ACHN (cell line): ENCODE data around the gene PPP3CA.
A peak's percentile ranks its signal among the peaks of the same experiment; 100 is the strongest.
"Not testable (repeated sequence)": the region's sequence is repeated elsewhere in the genome, so short reads cannot be mapped to it uniquely, and the experiment has no call there.

ENCODE experiments used
- DNase-seq: peaks from one replicate; pipeline ENCODE4 v3.0.0-alpha.2; 2015
- in situ Hi-C: cut with HindIII; loops from 2 replicates; pipeline ENCODE4 v1.10.0; 2017; ENCODE audit warnings: low sequenced_read_pairs, low pct_ligation_motif_present, low pct_unique_long_range_greater_than_20kb

The PPP3CA gene

GRCh38 chr4:101198682-101199339 lies 148.5 kb downstream of the PPP3CA start:
- DNase-seq, result no peak
- in situ Hi-C loops, result no loop called here

- DNase-seq, result no peak
- in situ Hi-C loops, result no loop called here
Observed at GRCh38 chr4:101197350-101197749, 150.0 kb downstream of the PPP3CA start.

GRCh38 chr4:101192244-101192643 lies 155.1 kb downstream of the PPP3CA start:
- in situ Hi-C loops, result no loop called here
- DNase-seq, result no peak

- no peak for DNase-seq
- in situ Hi-C loops, result no loop called here
Observed at GRCh38 chr4:101191302-101192098, 155.8 kb downstream of the PPP3CA start.

- in situ Hi-C loops, result no loop called here
- DNase-seq, result no peak
Observed at GRCh38 chr4:101190751-101191150, 156.6 kb downstream of the PPP3CA start.

- no peak for DNase-seq
- in situ Hi-C loops, result no loop called here
Observed at GRCh38 chr4:101188906-101189305, 158.4 kb downstream of the PPP3CA start.

- no peak for DNase-seq
Observed at GRCh38 chr4:101187841-101188240, 159.5 kb downstream of the PPP3CA start.

GRCh38 chr4:101186567-101187184 lies 160.7 kb downstream of the PPP3CA start:
- DNase-seq, result no peak
- in situ Hi-C loops, result no loop called here

More at GRCh38 chr4:101187841-101188240, 159.5 kb downstream of the PPP3CA start:
- in situ Hi-C loops, result no loop called here

GRCh38 chr4:101184668-101185067 lies 162.7 kb downstream of the PPP3CA start:
- no peak for DNase-seq
- in situ Hi-C loops, result no loop called here

GRCh38 chr4:101183666-101184373 lies 163.5 kb downstream of the PPP3CA start:
- no peak for DNase-seq
- in situ Hi-C loops, result no loop called here

- in situ Hi-C loops, result no loop called here
- DNase-seq, result no peak
Observed at GRCh38 chr4:101183221-101183620, 164.1 kb downstream of the PPP3CA start.

GRCh38 chr4:101182688-101183087 lies 164.6 kb downstream of the PPP3CA start:
- in situ Hi-C loops, DNase-seq: not testable (repeated sequence)

- DNase-seq, result no peak
- in situ Hi-C loops, result no loop called here
Observed at GRCh38 chr4:101178731-101179130, 168.6 kb downstream of the PPP3CA start.

- no peak for DNase-seq
Observed at GRCh38 chr4:101177154-101177553, 170.2 kb downstream of the PPP3CA start.

GRCh38 chr4:101175896-101176676 lies 171.2 kb downstream of the PPP3CA start:
- DNase-seq, result no peak
- in situ Hi-C loops, result no loop called here

More at GRCh38 chr4:101177154-101177553, 170.2 kb downstream of the PPP3CA start:
- in situ Hi-C loops, result no loop called here

GRCh38 chr4:101174679-101175345 lies 172.5 kb downstream of the PPP3CA start:
- DNase-seq, result no peak
- in situ Hi-C loops, result no loop called here

GRCh38 chr4:101172369-101172768 lies 175.0 kb downstream of the PPP3CA start:
- in situ Hi-C loops, result no loop called here

GRCh38 chr4:101171747-101172146 lies 175.6 kb downstream of the PPP3CA start:
- in situ Hi-C loops, result no loop called here
- DNase-seq, result peak; percentile 12

More at GRCh38 chr4:101172369-101172768, 175.0 kb downstream of the PPP3CA start:
- no peak for DNase-seq
